Body of pancreas (tissue), 4 donors: ENCODE results near the gene BACH2. TPM values are rescaled to one million over a fixed set of nuclear protein-coding genes. Genes with fewer than 3 reads are reported as not detected.
A peak's percentile ranks its signal among the peaks of the same experiment; 100 is the strongest.

ENCODE experiments used
- ATAC-seq: fragments of 150-250 bp; one replicate; pipeline ENCODE4 v1.9.1; 2016
- DNase-seq, 4 donors: peaks; one replicate each; pipeline ENCODE4 v3.0.0-alpha.2; 2019
- H3K27ac ChIP-seq, 4 donors: fragments of 200-600 bp; sonication (generic); 1 replicate in 3 of 4; 2 replicates in 1 of 4; pipeline versions ENCODE4 v1.5.1 to v1.6.1; 2016 to 2019; ENCODE audit warnings: mild to moderate bottlenecking in 1 of 4, mixed read lengths in 1 of 4, moderate library complexity in 1 of 4
- H3K27me3 ChIP-seq, 2 donors: fragments of 200-600 bp; sonication (generic); one replicate each; pipeline ENCODE4 v1.6.0; 2016; ENCODE audit warnings: mild to moderate bottlenecking in 1 of 2
- H3K36me3 ChIP-seq, 2 donors: fragments of 200-600 bp; sonication (generic); replicated peaks in 1 of 2; 2 replicates each; pipeline ENCODE4 v1.5.1; 2016; ENCODE audit warnings: low read depth in 2 of 2; ENCODE audit not compliant: insufficient read depth in 1 of 2
- H3K4me1 ChIP-seq: fragments of 200-600 bp; sonication (generic); one replicate; pipeline ENCODE4 v1.6.0; 2016
- H3K4me3 ChIP-seq, 2 donors: fragments of 200-600 bp; sonication (generic); 1 replicate in 1 of 2; 2 replicates in 1 of 2; pipeline ENCODE4 v1.5.1; 2016 to 2019
- H3K9me3 ChIP-seq, 3 donors: fragments of 200-600 bp; sonication (generic); 1 replicate in 2 of 3; 2 replicates in 1 of 3; pipeline ENCODE4 v1.5.1; 2016
- POLR2A ChIP-seq, 3 donors: fragments of 450-650 bp; IDR thresholded peaks; one replicate each; pipeline ENCODE4 v1.6.1; 2016; ENCODE audit warnings: antibody characterized with exemption in 3 of 3, mild to moderate bottlenecking in 2 of 3
- WGBS, 2 donors: methylation state at CpG; one replicate each; pipeline ENCODE4 v1.1.5; 2017; 5-methylcytosine and 5-hydroxymethylcytosine counted together
- intact Hi-C: fragments of 100-400 bp; cut with DNase I; formaldehyde crosslinking; loops from one replicate; pipeline ENCODE4 v1.15.1; 2023
- total RNA-seq, 2 donors: library from RNA; depleted of rRNA; stranded (reverse); fragments of >200 nt; gene quantifications; one replicate each; pipeline ENCODE4 v1.1.0, GENCODE V29; 2016
- TF ChIP-seq, protein P1 (sequence below), 7 experiments: fragments of 450-650 bp in 4 of 7; fragments of 200-600 bp in 3 of 7; sonication (generic) in 3 of 7; IDR thresholded peaks; one replicate each; pipeline ENCODE4 v1.5.1; 2016 to 2019; ENCODE audit warnings: antibody characterized with exemption in 7 of 7

The BACH2 gene
- total RNA-seq, 2 donors from 2014 or later: 2.1 to 3.3 TPM

DNA sequence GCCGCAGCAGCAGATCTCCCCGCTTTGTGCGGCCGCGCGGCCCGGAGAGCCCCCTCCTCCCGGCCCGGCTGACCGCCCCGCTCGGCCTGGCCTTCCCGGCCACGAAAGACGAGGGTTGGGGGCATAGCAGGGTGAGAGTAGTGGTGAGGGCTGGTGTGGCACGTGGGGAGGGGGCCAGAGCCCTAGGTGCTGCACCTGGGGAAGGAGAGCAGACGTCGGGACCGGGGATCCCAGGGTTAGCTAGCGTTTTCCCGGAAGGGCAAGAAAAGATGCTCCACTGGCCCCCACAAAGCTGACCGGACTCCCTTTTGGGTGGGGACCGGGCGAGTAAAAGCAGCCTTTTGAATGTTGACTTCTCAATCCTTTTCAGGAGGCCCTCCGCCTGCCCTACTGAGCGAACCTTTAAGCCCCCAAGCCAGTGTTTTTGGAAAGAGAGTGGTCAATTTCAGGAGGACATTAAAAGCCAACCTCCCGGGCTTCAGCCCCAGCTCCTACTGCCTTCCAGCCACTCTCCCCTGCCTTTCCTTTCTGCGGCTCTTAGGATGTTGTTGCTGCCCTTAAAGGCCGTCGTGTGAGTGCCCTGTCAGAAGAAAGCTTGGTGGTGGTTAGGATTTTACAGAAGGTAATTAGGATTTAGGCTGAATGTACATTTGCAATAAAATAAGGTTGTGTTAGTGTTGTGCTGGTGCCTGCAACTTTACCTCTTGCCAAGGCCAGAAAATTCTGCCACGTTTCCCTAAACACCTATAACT is 648 bp upstream of the BACH2 start:
- peak overlapping the region in 1 of 2 donors; percentile 68 for H3K4me3 ChIP-seq
- ATAC-seq: no peak
- peaks cover 10% of the 10 kb centered on the region for H3K4me1 ChIP-seq
- intact Hi-C loops: no loop called here
- DNase-seq: no peak
- no peaks in the 10 kb centered on the region for H3K36me3 ChIP-seq
- H3K27ac ChIP-seq: peak overlapping the region; percentile 74 to 90 (median 81)
- H3K9me3 ChIP-seq: no peaks in the 10 kb centered on the region
- H3K27me3 ChIP-seq: no peaks in the 10 kb centered on the region
- 29 to 43% methylated on average over 17 to 27 of the region's 31 CpGs for WGBS, 2 donors
- no peak for TF ChIP-seq POLR2A (IDR thresholded peaks at IDR 0.05)
- TF ChIP-seq, protein P1, sequence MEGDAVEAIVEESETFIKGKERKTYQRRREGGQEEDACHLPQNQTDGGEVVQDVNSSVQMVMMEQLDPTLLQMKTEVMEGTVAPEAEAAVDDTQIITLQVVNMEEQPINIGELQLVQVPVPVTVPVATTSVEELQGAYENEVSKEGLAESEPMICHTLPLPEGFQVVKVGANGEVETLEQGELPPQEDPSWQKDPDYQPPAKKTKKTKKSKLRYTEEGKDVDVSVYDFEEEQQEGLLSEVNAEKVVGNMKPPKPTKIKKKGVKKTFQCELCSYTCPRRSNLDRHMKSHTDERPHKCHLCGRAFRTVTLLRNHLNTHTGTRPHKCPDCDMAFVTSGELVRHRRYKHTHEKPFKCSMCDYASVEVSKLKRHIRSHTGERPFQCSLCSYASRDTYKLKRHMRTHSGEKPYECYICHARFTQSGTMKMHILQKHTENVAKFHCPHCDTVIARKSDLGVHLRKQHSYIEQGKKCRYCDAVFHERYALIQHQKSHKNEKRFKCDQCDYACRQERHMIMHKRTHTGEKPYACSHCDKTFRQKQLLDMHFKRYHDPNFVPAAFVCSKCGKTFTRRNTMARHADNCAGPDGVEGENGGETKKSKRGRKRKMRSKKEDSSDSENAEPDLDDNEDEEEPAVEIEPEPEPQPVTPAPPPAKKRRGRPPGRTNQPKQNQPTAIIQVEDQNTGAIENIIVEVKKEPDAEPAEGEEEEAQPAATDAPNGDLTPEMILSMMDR (IDR thresholded peaks at IDR 0.05): no peak

DNA sequence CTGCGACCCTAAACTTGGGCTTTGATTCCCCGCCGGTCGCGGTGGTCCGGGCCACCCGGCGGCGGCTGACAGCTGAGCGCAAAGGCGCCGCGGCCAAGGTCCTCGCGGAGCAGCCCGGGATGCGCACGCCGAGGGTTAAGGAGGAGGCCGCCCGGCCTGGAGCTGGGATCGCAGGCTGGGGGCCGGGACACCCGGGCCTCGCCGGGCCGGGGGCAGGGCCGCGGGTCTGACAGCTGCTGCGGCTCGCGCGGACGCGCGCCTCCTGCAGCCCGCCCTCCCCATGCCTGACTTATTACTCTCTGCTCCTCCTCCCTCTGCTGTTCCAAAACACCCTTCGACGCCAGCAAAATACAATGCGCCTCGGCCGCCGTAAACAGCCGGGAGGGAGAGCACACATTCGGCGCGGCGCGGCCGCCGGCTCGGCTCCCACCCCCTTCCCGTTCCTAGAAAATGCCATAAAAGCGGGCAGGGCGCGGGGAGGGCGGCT is 746 bp downstream of the BACH2 start:
- H3K9me3 ChIP-seq: no peaks in the 10 kb centered on the region
- peak overlapping the region; percentile 59 to 68 for H3K4me3 ChIP-seq
- no peaks in the 10 kb centered on the region for H3K27me3 ChIP-seq
- peaks cover 17% of the 10 kb centered on the region for H3K4me1 ChIP-seq
- intact Hi-C loops: no loop called here
- DNase-seq: peak; percentile 63 to 78 (median 70)
- no peaks in the 10 kb centered on the region for H3K36me3 ChIP-seq
- peak; percentile 68 for ATAC-seq
- WGBS, 2 donors: 0 to 1% methylated on average over 13 to 46 of the region's 57 CpGs
- H3K27ac ChIP-seq: peak overlapping the region; percentile 74 to 90 (median 81)
- TF ChIP-seq POLR2A (IDR thresholded peaks at IDR 0.05): peak; percentile 28 to 54 (median 38)
- TF ChIP-seq, protein P1 (IDR thresholded peaks at IDR 0.05): peak in 2 of 7 experiments; percentile 33 to 39

DNA sequence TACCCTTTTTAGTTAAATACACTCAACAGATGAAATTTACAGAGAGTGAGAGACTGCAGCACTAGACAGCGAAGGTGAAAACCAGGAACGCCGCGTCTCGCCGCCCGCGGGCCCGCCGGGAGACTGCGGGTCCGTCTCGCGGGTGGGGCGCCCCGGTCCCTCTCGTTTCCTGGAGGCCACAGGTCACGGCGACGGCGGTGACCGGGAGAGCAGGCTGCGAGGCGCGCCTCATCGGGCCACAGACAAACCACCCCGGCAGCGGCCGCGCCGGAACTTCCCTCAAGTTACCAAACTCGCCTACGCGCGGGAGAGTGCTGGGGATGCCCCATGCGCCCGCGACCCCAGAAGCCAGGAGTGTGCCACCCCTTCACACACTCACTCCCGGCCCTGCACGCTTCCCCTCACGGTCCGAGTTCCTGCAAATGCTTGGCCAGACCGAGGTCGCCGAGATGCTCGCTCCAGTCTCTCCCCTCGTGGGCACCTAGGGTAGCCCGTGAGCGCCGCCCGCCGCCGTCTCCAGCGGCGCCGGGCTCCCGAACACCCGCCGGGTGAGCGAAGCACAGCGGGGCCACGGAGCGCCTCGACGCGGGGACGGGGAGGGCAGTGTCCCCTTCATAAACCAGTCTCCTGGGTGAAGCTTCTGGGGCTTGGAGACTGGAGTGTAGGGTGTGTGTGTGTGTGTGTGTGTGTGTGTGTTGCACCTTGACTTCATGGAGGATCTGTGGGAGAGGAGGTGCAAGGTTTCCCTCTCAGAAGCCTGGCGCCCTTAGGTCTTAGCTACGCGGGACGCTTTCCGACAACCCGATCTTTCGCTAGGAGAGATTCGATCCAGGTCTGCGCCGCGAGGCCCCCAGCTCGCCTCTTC is 1.4 kb downstream of the BACH2 start:
- H3K4me3 ChIP-seq: peak overlapping the region; percentile 59 to 68
- H3K27ac ChIP-seq: peak overlapping the region; percentile 74 to 90 (median 81)
- intact Hi-C loops: no loop called here
- WGBS, 2 donors: 1 to 2% methylated on average over 23 to 77 of the region's 79 CpGs
- peaks cover 17% of the 10 kb centered on the region for H3K4me1 ChIP-seq
- no peaks in the 10 kb centered on the region for H3K36me3 ChIP-seq
- H3K27me3 ChIP-seq: no peaks in the 10 kb centered on the region
- peak; percentile 48 to 65 (median 52) for DNase-seq
- TF ChIP-seq, protein P1 (IDR thresholded peaks at IDR 0.05): peak in 5 of 7 experiments; percentile 14 to 46 (median 31)
- TF ChIP-seq POLR2A (IDR thresholded peaks at IDR 0.05): no peak
- peak; percentile 48 for ATAC-seq
- no peaks in the 10 kb centered on the region for H3K9me3 ChIP-seq

DNA sequence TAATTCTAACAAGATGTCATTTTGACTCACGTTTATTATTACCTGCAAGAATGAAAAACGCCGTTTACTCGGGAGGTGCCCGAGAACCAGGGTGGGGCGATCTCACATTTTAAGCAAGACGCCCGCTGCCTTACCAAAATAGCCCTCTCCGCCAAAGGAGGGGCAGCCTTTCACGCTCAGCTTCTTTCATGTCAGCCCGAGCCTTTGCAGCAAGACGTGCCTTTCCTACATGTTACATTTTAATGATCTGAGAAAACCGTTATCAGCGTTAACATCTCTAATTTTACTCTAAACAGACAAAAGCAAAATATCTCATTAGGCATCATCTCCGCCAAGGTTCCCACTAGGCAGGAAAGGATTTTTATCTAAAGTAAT is 2.0 kb downstream of the BACH2 start:
- peak overlapping the region in 1 of 2 donors; percentile 68 for H3K4me3 ChIP-seq
- 48 to 65% methylated on average over 15 of the region's 15 CpGs for WGBS, 2 donors
- TF ChIP-seq, protein P1 (IDR thresholded peaks at IDR 0.05): no peak
- no peak for TF ChIP-seq POLR2A (IDR thresholded peaks at IDR 0.05)
- no peaks in the 10 kb centered on the region for H3K36me3 ChIP-seq
- H3K4me1 ChIP-seq: peaks cover 17% of the 10 kb centered on the region
- intact Hi-C loops: no loop called here
- ATAC-seq (no peak), DNase-seq (no peak)
- no peaks in the 10 kb centered on the region for H3K9me3 ChIP-seq
- no peak overlapping the region for H3K27ac ChIP-seq
- no peaks in the 10 kb centered on the region for H3K27me3 ChIP-seq
